ENCODE data around the gene UGGT2.
"Not testable (repeated sequence)": the region's sequence is repeated elsewhere in the genome, so short reads cannot be mapped to it uniquely, and the experiment has no call there.

The UGGT2 gene

GRCh38 chr13:95787356-95788099 is 265.7 kb downstream of the UGGT2 start:
- CTCF ChIA-PET: no interaction called here
- H3K4me3 ChIP-seq (ENCODE audit: low read depth, low read length): no peak overlapping the region
- TF ChIP-seq CTCF (IDR thresholded peaks at IDR 0.05; ENCODE audit: insufficient read depth, low read length, missing control alignments): no peak
- POLR2A ChIA-PET: no interaction called here
- no peak for DNase-seq (ENCODE audit: low read depth, low spot score)

DNA sequence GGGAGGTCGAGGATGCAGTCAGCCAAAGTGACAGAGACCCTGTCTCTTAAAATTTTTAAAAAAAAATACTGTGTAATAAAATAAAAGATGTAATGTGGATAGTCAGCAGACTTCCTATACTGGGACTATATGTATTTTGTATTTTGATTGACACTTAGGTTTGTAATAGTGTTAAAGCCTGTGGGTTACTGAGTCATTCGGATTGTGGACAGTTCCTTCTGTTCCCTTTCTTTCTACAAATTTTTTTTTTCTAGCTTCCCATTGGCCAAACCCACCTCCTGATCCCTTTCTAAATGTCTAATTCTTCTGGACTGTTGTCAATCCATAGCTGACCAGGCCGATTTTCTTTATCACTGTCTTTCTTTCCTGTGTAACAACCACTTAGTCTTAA is 268.3 kb downstream of the UGGT2 start:
- DNase-seq (ENCODE audit: low read depth, low spot score): no peak
- ChIA-PET POLR2A (interaction anchor here (1.1 kb wide), 1 partner anchor 108 kb away, joined by 4 read pairs; the partner anchor contains the start of gene DNAJC3), CTCF (interaction anchor here (0.9 to 1.1 kb wide), 2 partner anchors 9 to 161 kb away, joined by 3 to 5 read pairs; no protein-coding TSS in a partner anchor)
- TF ChIP-seq CTCF (IDR thresholded peaks at IDR 0.05; ENCODE audit: insufficient read depth, low read length, missing control alignments): no peak
- no peak overlapping the region for H3K4me3 ChIP-seq (ENCODE audit: low read depth, low read length)

DNA sequence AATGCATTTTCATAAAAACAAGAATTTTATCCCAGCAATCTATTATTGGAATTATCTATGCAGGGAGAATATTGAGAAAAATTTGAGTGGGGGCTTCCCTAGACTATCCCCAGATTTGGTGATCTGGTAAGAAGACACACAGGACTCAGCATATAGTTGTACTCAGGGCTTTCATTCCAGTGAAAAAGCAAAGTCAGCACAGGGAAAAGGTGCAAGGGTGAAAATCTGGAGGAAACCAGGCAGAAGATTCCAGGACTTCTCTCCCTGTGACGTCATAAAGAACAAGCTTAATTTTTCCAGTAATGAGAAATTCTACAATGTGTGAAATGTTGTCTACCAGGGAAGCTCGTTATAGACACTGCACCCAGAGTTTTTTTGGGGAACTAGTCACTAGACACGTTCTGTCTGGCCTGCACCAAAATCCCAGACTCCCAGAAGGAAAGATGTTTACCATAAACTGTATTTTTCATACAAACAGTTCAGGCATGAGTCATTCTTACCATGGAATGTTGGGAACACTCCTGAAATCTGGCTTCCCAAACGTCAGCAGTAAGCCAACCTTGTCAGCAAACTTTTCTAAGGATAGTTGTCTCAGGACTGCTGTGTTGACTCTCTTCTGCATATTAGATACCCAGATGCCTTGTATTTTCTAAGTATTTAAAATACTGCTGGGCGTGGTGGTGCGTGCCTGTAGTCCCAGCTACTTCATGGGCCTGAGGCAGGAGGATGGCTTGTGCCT is 268.9 kb downstream of the UGGT2 start:
- CTCF ChIA-PET: interaction anchor here (0.9 to 1.1 kb wide), 2 partner anchors 9 to 161 kb away, joined by 3 to 5 read pairs; no protein-coding TSS in a partner anchor
- peak; percentile 36 for DNase-seq (ENCODE audit: low read depth, low spot score)

GRCh38 chr13:95783747-95784146 is 269.5 kb downstream of the UGGT2 start:
- no peak overlapping the region for H3K4me3 ChIP-seq (ENCODE audit: low read depth, low read length)
- TF ChIP-seq CTCF (IDR thresholded peaks at IDR 0.05; ENCODE audit: insufficient read depth, low read length, missing control alignments): no peak
- no peak for DNase-seq (ENCODE audit: low read depth, low spot score)
- ChIA-PET POLR2A (interaction anchor here (1.1 kb wide), 1 partner anchor 107 kb away, joined by 4 read pairs; the partner anchor contains the start of gene DNAJC3), CTCF (interaction anchor here (0.9 to 1.4 kb wide), 3 partner anchors 8 to 160 kb away, joined by 3 to 5 read pairs (median 3); no protein-coding TSS in a partner anchor)

More for the DNA sequence above, 268.9 kb downstream of the UGGT2 start:
- POLR2A ChIA-PET: interaction anchor here (1.1 kb wide), 1 partner anchor 108 kb away, joined by 4 read pairs; the partner anchor contains the start of gene DNAJC3
- no peak for TF ChIP-seq CTCF (IDR thresholded peaks at IDR 0.05; ENCODE audit: insufficient read depth, low read length, missing control alignments)
- H3K4me3 ChIP-seq (ENCODE audit: low read depth, low read length): no peak overlapping the region

GRCh38 chr13:95781940-95782339 is 271.3 kb downstream of the UGGT2 start:
- CTCF ChIA-PET; POLR2A ChIA-PET; DNase-seq (ENCODE audit: low read depth, low spot score); H3K4me3 ChIP-seq (ENCODE audit: low read depth, low read length): not testable (repeated sequence)

- ChIA-PET CTCF (no interaction called here), POLR2A (no interaction called here)
- DNase-seq (ENCODE audit: low read depth, low spot score): no peak
- TF ChIP-seq CTCF (IDR thresholded peaks at IDR 0.05; ENCODE audit: insufficient read depth, low read length, missing control alignments): no peak
- no peak overlapping the region for H3K4me3 ChIP-seq (ENCODE audit: low read depth, low read length)
Observed at GRCh38 chr13:95781016-95781415, 272.2 kb downstream of the UGGT2 start.

Data from AG04449 (cell line).